ENCODE data around the gene CSGALNACT2. TPM values are rescaled to one million over a fixed set of nuclear protein-coding genes. Genes with fewer than 3 reads are reported as not detected.

Gene CSGALNACT2
- total RNA-seq, 1 experiment from 2014 or later, result 6.4 TPM

- CTCF ChIA-PET, result no interaction called here
- Histone ChIP-seq H3K36me3 (ENCODE audit: control insufficient read depth, insufficient read depth, low read length) (peaks cover 1% of the 10 kb centered on the region; the same call in 1 of the 2 replicates), H3K4me3 (ENCODE audit: low read depth, low read length) (no peak overlapping the region), H3K4me1 (no peaks in the 10 kb centered on the region), H3K9me3 (peaks cover 4% of the 10 kb centered on the region; the same call in 1 of the 2 replicates), H3K27me3 (replicated peaks; ENCODE audit: control insufficient read depth, insufficient read depth, low read length) (no peaks in the 10 kb centered on the region)
- TF ChIP-seq CTCF (IDR thresholded peaks at IDR 0.05; ENCODE audit: insufficient read depth in 1 of 2, low read depth in 1 of 2, low read length in 1 of 2, severe bottlenecking in 1 of 2, unreplicated experiment in 1 of 2), result no peak
- DNase-seq, result no peak
- POLR2A ChIA-PET, result no interaction called here
- intact Hi-C loops (cut with micrococcal nuclease; ENCODE audit: unreplicated experiment), result loop anchor here (10.0 kb wide), 1 partner anchor 292 kb away; no protein-coding TSS in a partner anchor
- BruUV-seq (replicated peaks), result no TSS peak
- Mint-ChIP-seq H3K4me1 (ENCODE audit: low read depth, unreplicated experiment) (no peaks in the 10 kb centered on the region), H3K27me3 (ENCODE audit: insufficient read depth, unreplicated experiment) (no peaks in the 10 kb centered on the region), H3K27ac (ENCODE audit: unreplicated experiment) (no peak overlapping the region), H3K9me3 (ENCODE audit: unreplicated experiment) (no peaks in the 10 kb centered on the region), H3K36me3 (ENCODE audit: insufficient read depth, unreplicated experiment) (peaks cover 5% of the 10 kb centered on the region), H3K4me3 (ENCODE audit: unreplicated experiment) (no peak overlapping the region)
These were observed 34.9 kb downstream of the CSGALNACT2 start for GRCh38 chr10:43173120-43173519.

- DNase-seq, result no peak
- intact Hi-C loops (cut with micrococcal nuclease; ENCODE audit: unreplicated experiment), result loop anchor here (10.0 kb wide), 1 partner anchor 290 kb away; no protein-coding TSS in a partner anchor
- Histone ChIP-seq H3K4me1 (no peaks in the 10 kb centered on the region), H3K9me3 (peaks cover 8% of the 10 kb centered on the region; the same call in 1 of the 2 replicates), H3K27me3 (replicated peaks; ENCODE audit: control insufficient read depth, insufficient read depth, low read length) (no peaks in the 10 kb centered on the region), H3K36me3 (ENCODE audit: control insufficient read depth, insufficient read depth, low read length) (peaks cover 1% of the 10 kb centered on the region; the same call in 1 of the 2 replicates), H3K4me3 (ENCODE audit: low read depth, low read length) (no peak overlapping the region)
- H3K4me1 Mint-ChIP-seq (ENCODE audit: low read depth, unreplicated experiment), result no peaks in the 10 kb centered on the region
- H3K4me3 Mint-ChIP-seq (ENCODE audit: unreplicated experiment), result no peak overlapping the region
- H3K36me3 Mint-ChIP-seq (ENCODE audit: insufficient read depth, unreplicated experiment), result peaks cover 5% of the 10 kb centered on the region
- ChIA-PET CTCF (no interaction called here), POLR2A (no interaction called here)
- no peak overlapping the region for H3K27ac Mint-ChIP-seq (ENCODE audit: unreplicated experiment)
- peaks cover 15% of the 10 kb centered on the region for H3K9me3 Mint-ChIP-seq (ENCODE audit: unreplicated experiment)
- no peak for TF ChIP-seq CTCF (IDR thresholded peaks at IDR 0.05; ENCODE audit: insufficient read depth in 1 of 2, low read depth in 1 of 2, low read length in 1 of 2, severe bottlenecking in 1 of 2, unreplicated experiment in 1 of 2)
- no peaks in the 10 kb centered on the region for H3K27me3 Mint-ChIP-seq (ENCODE audit: insufficient read depth, unreplicated experiment)
- no TSS peak for BruUV-seq (replicated peaks)
These were observed 36.7 kb downstream of the CSGALNACT2 start for GRCh38 chr10:43174969-43175368.

GRCh38 chr10:43176271-43176670, 38.0 kb downstream of the CSGALNACT2 start:
- H3K4me1 Mint-ChIP-seq (ENCODE audit: low read depth, unreplicated experiment), result no peaks in the 10 kb centered on the region
- H3K36me3 Mint-ChIP-seq (ENCODE audit: insufficient read depth, unreplicated experiment), result peaks cover 5% of the 10 kb centered on the region
- intact Hi-C loops (cut with micrococcal nuclease; ENCODE audit: unreplicated experiment), result loop anchor here (10.0 kb wide), 1 partner anchor 289 kb away; no protein-coding TSS in a partner anchor
- H3K4me3 Mint-ChIP-seq (ENCODE audit: unreplicated experiment), result no peak overlapping the region
- Histone ChIP-seq H3K4me1 (no peaks in the 10 kb centered on the region), H3K27me3 (replicated peaks; ENCODE audit: control insufficient read depth, insufficient read depth, low read length) (no peaks in the 10 kb centered on the region), H3K36me3 (ENCODE audit: control insufficient read depth, insufficient read depth, low read length) (peaks cover 1% of the 10 kb centered on the region; the same call in 1 of the 2 replicates), H3K9me3 (peaks cover 8% of the 10 kb centered on the region; the same call in 1 of the 2 replicates), H3K4me3 (ENCODE audit: low read depth, low read length) (no peak overlapping the region)
- CTCF ChIA-PET, result no interaction called here
- peaks cover 15% of the 10 kb centered on the region for H3K9me3 Mint-ChIP-seq (ENCODE audit: unreplicated experiment)
- no peak for TF ChIP-seq CTCF (IDR thresholded peaks at IDR 0.05; ENCODE audit: insufficient read depth in 1 of 2, low read depth in 1 of 2, low read length in 1 of 2, severe bottlenecking in 1 of 2, unreplicated experiment in 1 of 2)
- POLR2A ChIA-PET, result no interaction called here
- H3K27me3 Mint-ChIP-seq (ENCODE audit: insufficient read depth, unreplicated experiment), result no peaks in the 10 kb centered on the region
- DNase-seq, result no peak
- no TSS peak for BruUV-seq (replicated peaks)
- H3K27ac Mint-ChIP-seq (ENCODE audit: unreplicated experiment), result no peak overlapping the region
